HuH-7 (cell line): Measurements from ENCODE around the gene USP34.
A peak's percentile ranks its signal among the peaks of the same experiment; 100 is the strongest.
"Not testable (repeated sequence)": the region's sequence is repeated elsewhere in the genome, so short reads cannot be mapped to it uniquely, and the experiment has no call there.

Experiments
- DNase-seq: peaks from one replicate; pipeline ENCODE4 v3.0.0; 2011; ENCODE audit warnings: low spot score

Gene USP34

GRCh38 chr2:61460163-61460562 lies 10.7 kb downstream of the USP34 start:
- no peak for DNase-seq

- DNase-seq, result no peak
Observed at GRCh38 chr2:61456746-61457420, 14.0 kb downstream of the USP34 start.

GRCh38 chr2:61456070-61456745 lies 14.7 kb downstream of the USP34 start:
- no peak for DNase-seq

DNA sequence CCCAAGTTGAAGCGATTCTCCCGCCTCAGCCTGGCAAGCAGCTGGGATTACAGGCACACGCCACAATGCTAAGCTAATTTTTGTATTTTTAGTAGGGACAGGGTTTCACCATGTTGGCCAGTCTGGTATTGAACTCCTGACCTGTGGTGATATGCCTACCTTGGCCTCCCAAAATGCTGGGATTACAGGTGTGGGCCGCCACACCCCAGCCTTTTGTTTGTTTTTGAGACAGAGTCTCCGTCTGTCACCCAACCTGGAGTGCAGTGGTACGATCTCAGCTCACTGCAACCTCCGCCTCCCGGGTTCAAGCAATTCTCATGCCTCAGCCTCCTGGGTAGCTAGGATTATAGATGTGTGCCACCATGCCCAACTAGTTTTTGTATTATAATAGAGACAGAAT lies 15.9 kb downstream of the USP34 start:
- not testable (repeated sequence) for DNase-seq

- DNase-seq, result no peak
Observed at GRCh38 chr2:61454383-61454782, 16.5 kb downstream of the USP34 start.

DNA sequence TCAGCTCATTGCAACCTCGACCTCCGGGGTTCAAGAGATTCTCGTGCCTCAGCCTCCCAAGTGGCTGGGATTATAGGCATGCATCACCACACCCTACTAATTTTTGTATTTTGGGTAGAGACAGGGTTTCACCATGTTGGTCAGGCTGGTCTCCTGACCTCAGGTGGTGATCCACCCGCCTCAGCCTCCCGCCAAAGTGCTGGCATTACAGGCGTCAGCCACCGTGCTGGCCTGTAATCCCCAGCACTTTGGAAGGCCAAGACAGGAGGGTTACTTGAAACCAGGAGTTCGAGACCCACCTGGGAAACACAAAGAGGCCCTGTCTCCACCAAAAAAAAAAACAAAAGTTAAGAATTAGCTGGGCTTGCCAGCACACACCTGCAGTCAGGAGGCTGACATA lies 18.5 kb downstream of the USP34 start:
- DNase-seq, result no peak

- DNase-seq, result no peak
Observed at GRCh38 chr2:61451178-61451577, 19.7 kb downstream of the USP34 start.

DNA sequence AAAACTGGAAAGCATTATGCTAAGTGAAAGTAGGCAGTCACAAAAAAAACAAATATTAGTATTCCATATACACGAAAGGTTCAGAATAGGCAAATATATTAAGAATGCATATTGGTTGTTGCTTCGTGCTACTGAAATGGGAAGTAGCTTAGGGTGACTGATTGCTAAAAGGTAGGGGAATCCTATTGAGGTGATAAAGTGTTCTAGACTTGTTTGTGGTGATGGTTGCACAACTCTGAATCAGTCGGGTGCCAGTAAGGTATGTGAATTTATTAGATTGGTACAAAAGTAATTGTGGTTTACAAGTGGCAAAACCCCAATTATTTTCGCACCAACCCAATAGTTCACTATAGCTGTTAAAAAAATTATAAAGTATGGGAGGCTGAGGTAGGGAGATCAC lies 20.7 kb downstream of the USP34 start:
- DNase-seq, result no peak

GRCh38 chr2:61448229-61448628 lies 22.7 kb downstream of the USP34 start:
- no peak for DNase-seq

DNA sequence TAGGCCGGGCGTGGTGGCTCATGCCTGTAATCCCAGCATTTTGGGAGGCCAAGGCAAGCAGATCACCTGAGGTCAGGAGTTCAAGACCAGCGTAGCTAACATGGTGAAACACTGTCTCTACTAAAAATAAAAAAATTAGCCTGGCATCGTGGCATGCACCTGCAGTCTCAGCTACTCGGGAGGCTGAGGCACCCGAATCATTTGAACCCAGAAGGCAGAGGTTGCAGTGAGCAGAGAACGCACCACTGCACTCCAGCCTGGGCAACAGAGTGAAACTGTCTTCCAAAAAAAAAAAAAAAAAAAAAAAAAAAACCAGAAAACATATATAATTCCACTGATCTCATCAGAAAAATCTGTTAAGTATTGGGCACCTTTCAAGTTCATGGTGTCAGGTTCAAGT lies 23.9 kb downstream of the USP34 start:
- not testable (repeated sequence) for DNase-seq

DNA sequence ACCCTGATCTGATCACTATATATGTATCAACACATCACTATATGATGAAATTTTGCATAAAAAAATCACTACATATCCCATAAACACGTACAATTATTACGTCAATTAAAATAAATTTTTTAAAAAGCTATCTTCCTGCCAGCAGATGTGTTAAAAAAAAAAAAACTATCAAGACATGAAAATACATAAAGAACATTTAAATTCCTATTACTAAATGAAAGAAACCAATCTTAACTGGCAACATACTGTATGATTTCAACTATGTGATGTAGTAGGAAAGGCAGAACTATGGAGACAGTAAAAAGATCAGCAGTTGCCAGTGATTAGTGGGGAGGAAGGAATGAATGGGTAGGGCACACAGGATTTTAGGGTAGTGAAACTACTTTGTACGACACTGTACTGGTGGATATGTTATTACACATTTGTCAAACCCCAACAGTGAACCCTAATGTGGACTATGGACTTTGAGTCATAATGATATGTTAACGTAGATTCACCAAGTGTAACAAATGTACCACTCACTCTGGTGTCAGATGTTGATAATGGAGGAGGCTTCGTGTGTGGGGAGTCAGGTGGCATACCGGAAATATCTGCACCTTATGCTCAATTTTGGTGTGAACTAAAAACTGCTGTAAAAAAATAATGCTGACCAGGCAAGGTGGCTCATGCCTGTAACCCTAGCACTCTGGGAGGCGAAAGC lies 27.4 kb downstream of the USP34 start:
- no peak for DNase-seq

GRCh38 chr2:61439241-61440002 lies 31.5 kb downstream of the USP34 start:
- DNase-seq, result no peak

DNA sequence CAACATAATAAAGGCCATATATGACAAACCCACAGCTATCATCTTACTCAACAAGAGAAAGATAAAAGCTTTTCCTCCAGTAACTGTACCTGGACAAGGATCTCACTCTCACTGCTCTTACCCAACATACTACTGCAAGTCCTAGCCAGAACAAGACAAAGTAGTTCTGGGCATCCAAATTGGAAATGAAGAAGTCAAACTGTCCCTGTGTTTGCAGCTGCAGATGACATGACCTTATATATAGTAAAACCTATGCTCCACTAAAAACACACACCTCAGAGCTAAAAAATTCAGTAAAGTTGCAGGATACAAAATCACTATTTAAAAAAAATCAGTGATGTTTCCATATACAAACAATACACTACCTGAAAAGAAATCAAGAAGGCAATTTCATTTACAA lies 32.2 kb downstream of the USP34 start:
- no peak for DNase-seq

GRCh38 chr2:61437170-61437569 lies 33.7 kb downstream of the USP34 start:
- no peak for DNase-seq

GRCh38 chr2:61436092-61436491 lies 34.8 kb downstream of the USP34 start:
- DNase-seq, result no peak

- no peak for DNase-seq
Observed at GRCh38 chr2:61435291-61435690, 35.6 kb downstream of the USP34 start.

DNA sequence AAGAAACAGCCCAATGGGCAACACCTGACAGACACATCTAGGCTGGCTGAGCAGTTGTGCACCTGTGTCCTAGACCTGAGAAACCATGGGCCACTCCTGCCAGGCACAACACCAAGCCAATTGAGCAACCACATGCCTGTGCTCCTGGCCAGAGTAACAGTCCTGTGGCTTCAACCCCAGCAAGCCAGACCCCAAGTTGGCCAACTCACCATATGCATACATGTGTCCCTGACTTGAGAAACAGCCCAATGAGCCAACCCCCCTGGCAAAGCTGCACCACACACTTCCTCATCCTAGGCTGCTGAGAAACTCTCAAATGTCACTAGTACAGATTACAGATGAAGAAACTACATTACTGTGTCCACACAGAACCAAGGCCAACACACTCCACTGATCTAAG lies 36.6 kb downstream of the USP34 start:
- no peak for DNase-seq

DNA sequence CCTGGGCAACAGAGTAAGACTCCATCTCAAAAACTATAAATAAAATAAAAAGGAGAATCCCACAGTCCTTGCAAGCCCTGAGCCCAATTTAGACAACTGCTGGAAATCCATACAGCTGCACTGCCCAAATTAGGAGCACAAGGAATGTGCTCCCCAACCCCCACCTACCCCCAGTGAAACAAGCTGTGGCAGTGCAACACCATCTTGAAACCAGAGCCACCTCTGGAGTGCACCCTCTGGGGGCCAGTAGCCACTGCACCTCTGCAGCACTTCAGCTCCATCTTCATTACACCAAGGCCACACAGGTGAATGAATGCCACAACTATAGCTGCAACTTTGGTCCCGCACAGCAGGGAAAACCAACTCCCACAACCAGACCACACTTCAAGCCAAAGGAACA lies 37.3 kb downstream of the USP34 start:
- no peak for DNase-seq

DNA sequence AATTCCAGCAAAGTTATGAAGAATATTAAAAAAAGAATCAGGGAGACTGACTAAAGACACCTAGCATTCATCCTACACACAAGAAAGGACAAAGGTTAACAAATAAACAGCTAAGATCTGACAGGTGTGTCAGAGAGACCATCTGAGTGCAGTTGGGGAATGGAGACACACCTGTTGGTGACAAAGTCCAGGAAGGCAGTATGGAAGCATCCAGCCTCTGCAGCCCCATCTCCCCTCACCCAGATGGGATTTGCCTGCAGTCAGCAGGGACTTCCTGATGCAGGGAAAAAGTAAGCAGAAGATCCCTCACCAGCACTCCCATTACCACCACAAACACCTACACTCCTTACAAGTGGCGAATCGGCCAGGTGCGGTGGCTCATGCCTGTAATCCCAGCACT lies 37.9 kb downstream of the USP34 start:
- no peak for DNase-seq

GRCh38 chr2:61431345-61431744 lies 39.5 kb downstream of the USP34 start:
- no peak for DNase-seq

- peak; percentile 70 for DNase-seq
Observed at GRCh38 chr2:61426267-61426897, 44.5 kb downstream of the USP34 start.

GRCh38 chr2:61425605-61426155 lies 45.2 kb downstream of the USP34 start:
- DNase-seq, result no peak
